Adrenal gland (tissue), 12 donors: ENCODE measurements around the gene ACBD6. TPM values are rescaled to one million over a fixed set of nuclear protein-coding genes. Genes with fewer than 3 reads are reported as not detected.

ENCODE experiments used
- DNase-seq, 7 donors: peaks; one replicate each; pipeline ENCODE4 v3.0.0-alpha.2; 2019 to 2020
- H3K27ac ChIP-seq, 5 donors: fragments of 200-600 bp; sonication (generic) in 4 of 5; 1 replicate in 3 of 5; 2 replicates in 2 of 5; pipeline versions ENCODE4 v1.5.1 to v1.8.0; 2016 to 2020; ENCODE audit warnings: mild to moderate bottlenecking in 1 of 5
- H3K27me3 ChIP-seq: fragments of 200-600 bp; 2 replicates; pipeline ENCODE4 v1.8.0; 2021
- H3K36me3 ChIP-seq, 2 donors: fragments of 200-600 bp; replicated peaks in 1 of 2; 1 replicate in 1 of 2; 2 replicates in 1 of 2; pipeline versions ENCODE4 v1.5.1 to v1.8.0; 2018 to 2022
- H3K4me1 ChIP-seq, 2 donors: fragments of 200-600 bp; replicated peaks in 1 of 2; 1 replicate in 1 of 2; 2 replicates in 1 of 2; pipeline versions ENCODE4 v1.5.1 to v1.8.0; 2018 to 2021
- H3K4me3 ChIP-seq, 4 donors: fragments of 200-600 bp; sonication (generic) in 3 of 4; one replicate each; pipeline ENCODE4 v1.5.1; 2016 to 2018
- H3K9me3 ChIP-seq, 3 donors: fragments of 200-600 bp; sonication (generic) in 1 of 3; replicated peaks in 1 of 3; 1 replicate in 2 of 3; 2 replicates in 1 of 3; pipeline versions ENCODE4 v1.5.1 to v1.8.0; 2016 to 2021
- CTCF ChIP-seq, 6 experiments: fragments of 450-650 bp in 4 of 6; fragments of 200-600 bp in 2 of 6; sonication (generic) in 1 of 6; IDR thresholded peaks; 1 replicate in 5 of 6; 2 replicates in 1 of 6; pipeline versions ENCODE4 v1.5.1 to v1.8.0; 2016 to 2021; ENCODE audit warnings: antibody characterized with exemption in 6 of 6, mild to moderate bottlenecking in 2 of 6, moderate library complexity in 1 of 6
- POLR2A ChIP-seq, 2 donors: fragments of 450-650 bp; IDR thresholded peaks; one replicate each; pipeline ENCODE4 v1.6.1; 2017; ENCODE audit warnings: antibody characterized with exemption in 2 of 2, mild to moderate bottlenecking in 2 of 2, moderate library complexity in 1 of 2
- WGBS, 4 donors: extraction: QIAGEN DNeasy Blood & Tissue Kit in 2 of 4; methylation state at CpG; one replicate each; pipeline versions ENCODE4 v1.1.5 to v1.1.7; 2013 to 2017; 5-methylcytosine and 5-hydroxymethylcytosine counted together
- intact Hi-C, 2 donors: fragments of 100-400 bp; cut with DNase I; formaldehyde crosslinking; loops; one replicate each; pipeline versions ENCODE4 v1.14.1 to v1.15.0; 2022 to 2023
- polyA plus RNA-seq, 3 donors: library from polyadenylated mRNA; stranded (reverse); fragments of 200-250 nt in 2 of 3; fragments of 350-450 nt in 1 of 3; fragmentation: Illumina TruSeq in 1 of 3; extraction: RNeasy Lipid Tissue Mini Kit (QIAGEN cat#74804) in 1 of 3; gene quantifications; one replicate each; pipeline ENCODE4 v1.2.3, GENCODE V29; 2013 to 2014
- total RNA-seq, 9 donors: library from RNA; depleted of rRNA in 4 of 9; stranded (reverse); fragments of >200 nt in 4 of 9; fragments of 120-200 nt in 1 of 9; fragmentation: NEBNext Ultra II Directional in 1 of 9; extraction: Animal tissue kit (Norgen Biotek cat#: 25700) in 1 of 9; gene quantifications; one replicate each; pipeline versions ENCODE4 v1.1.0 to v1.2.4, GENCODE V29; 2013 to 2023
- donor health status: healthy with polysubstance abuse.
- donor health status: Bipolar disorder and iron deficiency.
- donor health status: DM: yes; HTN: yes; CAD: no.
- donor health status: DM: no; HTN: no; CAD: no.
- donor health status: DM: no; HTN: no; CAD: no.
- donor health status: DM: yes; HTN: yes; CAD: no.

Gene ACBD6
- total and polyA plus RNA-seq, 12 donors, result 28.7 to 75.1 (median 36.6) TPM

- H3K36me3 ChIP-seq, result no peaks in the 10 kb centered on the region
- peak in 6 of 7 donors; percentile 39 to 68 (median 62) for DNase-seq
- H3K4me1 ChIP-seq, result no peaks in the 10 kb centered on the region
- H3K9me3 ChIP-seq, result no peaks in the 10 kb centered on the region
- no peak overlapping the region for H3K4me3 ChIP-seq
- TF ChIP-seq CTCF (IDR thresholded peaks at IDR 0.05), result no peak
- no peak for TF ChIP-seq POLR2A (IDR thresholded peaks at IDR 0.05)
- 50 to 69% (median 60%) methylated on average over 9 to 15 of the region's 15 CpGs for WGBS, 4 donors
- peaks cover 22% of the 10 kb centered on the region for H3K27me3 ChIP-seq
- H3K27ac ChIP-seq, result no peak overlapping the region
- intact Hi-C loops, result loop anchor here in 1 of 2 donors (10.0 kb wide), 1 partner anchor 218 kb away; no protein-coding TSS in a partner anchor
Measured at GRCh38 chr1:180256341-180257027, 245.9 kb downstream of the ACBD6 start.

GRCh38 chr1:180255536-180256340 is 246.6 kb downstream of the ACBD6 start:
- no peaks in the 10 kb centered on the region for H3K9me3 ChIP-seq
- intact Hi-C loops, result loop anchor here in 1 of 2 donors (10.0 kb wide), 1 partner anchor 219 kb away; no protein-coding TSS in a partner anchor
- no peak overlapping the region for H3K27ac ChIP-seq
- DNase-seq, result no peak
- H3K27me3 ChIP-seq, result peaks cover 22% of the 10 kb centered on the region
- TF ChIP-seq POLR2A (IDR thresholded peaks at IDR 0.05), result no peak
- TF ChIP-seq CTCF (IDR thresholded peaks at IDR 0.05), result no peak
- no peaks in the 10 kb centered on the region for H3K36me3 ChIP-seq
- H3K4me3 ChIP-seq, result no peak overlapping the region
- no peaks in the 10 kb centered on the region for H3K4me1 ChIP-seq
- 69 to 80% (median 74%) methylated on average over 14 to 18 of the region's 18 CpGs for WGBS, 4 donors

- WGBS, 4 donors, result 90 to 100% (median 93%) methylated on average over 1 to 11 of the region's 11 CpGs
- Histone ChIP-seq H3K27ac (no peak overlapping the region), H3K4me3 (no peak overlapping the region), H3K27me3 (peaks cover 17% of the 10 kb centered on the region), H3K4me1 (no peaks in the 10 kb centered on the region), H3K9me3 (no peaks in the 10 kb centered on the region), H3K36me3 (no peaks in the 10 kb centered on the region)
- TF ChIP-seq POLR2A (IDR thresholded peaks at IDR 0.05) (no peak), CTCF (IDR thresholded peaks at IDR 0.05) (no peak)
- intact Hi-C loops, result loop anchor here (5.0 to 10.0 kb wide), 3 partner anchors 157 to 220 kb away; no protein-coding TSS in a partner anchor
- DNase-seq, result no peak
Measured at GRCh38 chr1:180254854-180255253, 247.5 kb downstream of the ACBD6 start.

GRCh38 chr1:180254496-180254819 is 247.9 kb downstream of the ACBD6 start:
- intact Hi-C loops, result loop anchor here (5.0 to 10.0 kb wide), 3 partner anchors 158 to 220 kb away; no protein-coding TSS in a partner anchor
- TF ChIP-seq POLR2A (IDR thresholded peaks at IDR 0.05) (no peak), CTCF (IDR thresholded peaks at IDR 0.05) (no peak)
- Histone ChIP-seq H3K36me3 (no peaks in the 10 kb centered on the region), H3K9me3 (no peaks in the 10 kb centered on the region), H3K4me1 (no peaks in the 10 kb centered on the region), H3K4me3 (no peak overlapping the region), H3K27ac (no peak overlapping the region), H3K27me3 (peaks cover 15% of the 10 kb centered on the region)
- no peak for DNase-seq
- WGBS, 4 donors, result 73 to 89% (median 81%) methylated on average over 6 to 9 of the region's 9 CpGs
